Stimulated activated CD4-positive, alpha-beta T cell treated with anti-CD3 and anti-CD28 coated beads, Interleukin-15, amount 100 ng/mL, for 48 hours (primary cell): ENCODE data around the gene RPP21.

ENCODE experiments used
- DNase-seq, 2 donors: peaks; one replicate each; pipeline ENCODE4 v3.0.0-alpha.2; 2020; ENCODE audit warnings: low read depth in 2 of 2

Gene RPP21

DNA sequence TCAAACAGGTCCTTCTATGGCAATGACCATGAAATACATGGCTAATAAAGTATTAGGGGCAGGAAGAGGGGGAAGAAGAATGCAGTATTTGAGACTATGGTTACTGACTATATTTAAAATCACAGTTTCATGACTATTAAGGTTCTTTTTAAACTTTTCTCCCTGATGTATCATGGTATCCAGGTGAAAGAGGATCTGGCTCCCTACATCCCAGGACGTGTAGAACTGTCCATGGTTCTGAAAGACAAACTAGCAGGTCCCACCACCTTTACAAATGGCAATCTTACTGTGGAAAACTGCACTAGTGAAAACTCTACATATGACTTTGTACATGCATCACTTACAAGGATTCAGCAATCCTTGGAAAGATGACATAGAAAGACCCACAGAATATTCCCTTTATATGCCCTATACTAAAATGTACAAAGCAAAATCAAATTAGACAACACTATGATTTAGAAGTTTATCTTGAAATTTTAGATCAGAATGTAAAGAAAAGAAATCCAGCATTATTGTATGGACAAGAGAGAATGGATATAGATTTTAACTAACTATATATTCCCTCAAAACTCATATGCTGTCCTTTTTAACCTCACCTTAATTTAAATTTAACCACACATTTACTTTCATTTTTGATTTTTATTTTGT, 33.5 kb downstream of the RPP21 start:
- DNase-seq = no peak

DNA sequence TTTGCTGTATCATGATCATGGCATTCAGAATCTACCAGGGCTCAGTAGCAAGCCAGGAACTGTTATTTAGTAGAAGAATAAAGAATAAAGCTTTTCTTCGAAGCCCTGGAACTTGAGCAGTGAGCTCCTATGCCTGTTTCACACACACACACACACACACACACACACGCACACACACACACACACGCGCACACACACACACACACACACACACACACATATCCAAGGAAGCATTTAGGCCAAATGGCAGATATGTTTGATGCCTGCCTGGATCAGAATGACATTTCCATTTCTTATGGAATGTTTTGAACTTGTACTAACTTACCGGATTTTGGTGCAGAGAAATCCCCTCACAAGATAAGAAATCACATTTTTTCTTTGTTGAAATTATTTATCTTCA, 35.5 kb downstream of the RPP21 start:
- no peak for DNase-seq

DNA sequence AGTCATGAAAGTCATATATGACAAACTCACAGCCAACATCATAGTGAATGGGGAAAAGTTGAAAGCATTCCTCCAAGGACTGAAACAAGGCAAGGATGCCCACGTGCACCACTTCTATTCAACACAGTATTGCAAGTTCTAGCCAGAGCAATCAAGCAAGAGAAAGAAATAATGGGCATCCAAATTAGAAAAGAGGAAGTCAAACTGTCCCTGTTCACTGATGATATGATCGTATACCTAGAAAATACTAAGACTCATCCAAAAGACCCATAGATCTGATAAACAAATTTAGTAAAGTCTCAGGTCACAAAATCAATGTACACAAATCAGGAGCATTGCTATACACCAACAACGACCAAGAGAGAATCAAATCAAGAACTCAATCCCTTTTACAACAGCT, 41.2 kb downstream of the RPP21 start:
- DNase-seq = no peak

DNA sequence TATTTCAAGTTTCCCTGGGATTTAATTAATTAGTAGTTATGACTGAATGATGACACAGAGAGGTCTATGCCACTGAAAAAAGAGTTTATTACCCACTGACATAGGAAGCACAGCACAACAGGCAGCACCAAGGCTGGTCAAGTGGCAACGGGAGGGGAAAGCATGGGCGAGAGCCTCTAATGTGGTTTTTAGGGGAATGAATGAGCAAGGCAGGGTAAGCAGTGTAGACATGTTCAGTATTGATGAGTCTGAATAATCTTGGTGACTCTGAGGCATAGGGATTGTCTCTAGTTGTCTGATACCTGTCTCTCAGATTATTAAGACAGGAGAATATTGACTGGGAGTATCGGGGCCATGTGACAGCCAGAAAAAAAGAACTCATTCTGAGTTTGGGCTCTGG, 46.3 kb downstream of the RPP21 start:
- DNase-seq = no peak

DNA sequence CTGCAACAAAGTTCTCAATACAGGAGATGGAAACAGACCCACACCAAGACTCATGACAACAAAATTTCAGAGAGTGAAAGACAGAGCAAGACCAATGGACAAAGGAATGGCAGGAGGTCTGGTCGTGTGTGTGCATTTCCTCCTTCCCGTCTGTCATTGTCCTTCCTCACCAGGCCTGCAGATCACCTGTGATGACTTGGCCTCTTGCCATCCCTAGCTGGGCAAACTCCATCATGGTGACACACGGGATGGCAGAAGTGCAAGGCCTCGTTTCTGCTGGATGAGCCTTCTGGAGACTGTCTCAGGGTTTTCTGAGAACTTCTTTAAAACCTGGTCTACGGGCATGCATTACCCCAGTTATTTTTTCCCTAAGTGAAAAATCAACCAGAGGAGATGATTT, 49.2 kb downstream of the RPP21 start:
- DNase-seq = no peak
